ACC112 (cell line): ENCODE data around the gene PRKN.

Source experiments
- H2AFZ ChIP-seq: fragments of 200-600 bp; sonication (generic); one replicate; pipeline ENCODE4 v1.6.0; 2017; ENCODE audit warnings: antibody characterized with exemption, low read length; ENCODE audit not compliant: unreplicated experiment
- H3K27ac ChIP-seq: fragments of 200-600 bp; sonication (generic); 2 replicates; pipeline ENCODE4 v1.5.1; 2014; ENCODE audit warnings: low read depth, mild to moderate bottlenecking, antibody characterized with exemption, low read length, moderate library complexity
- H3K27me3 ChIP-seq: fragments of 200-600 bp; sonication (generic); 2 replicates; pipeline ENCODE4 v1.6.1; 2014; ENCODE audit warnings: mild to moderate bottlenecking, antibody characterized with exemption, low read length, moderate library complexity, mixed read lengths; ENCODE audit not compliant: insufficient read depth
- H3K36me3 ChIP-seq: fragments of 200-600 bp; sonication (generic); 2 replicates; pipeline ENCODE4 v1.6.1; 2016; ENCODE audit warnings: mild to moderate bottlenecking, antibody characterized with exemption, low read length, moderate library complexity, mixed read lengths; ENCODE audit not compliant: insufficient read depth
- H3K4me1 ChIP-seq: fragments of 200-600 bp; sonication (generic); one replicate; pipeline ENCODE4 v1.6.1; 2016; ENCODE audit warnings: low read length, mixed read lengths; ENCODE audit not compliant: insufficient read depth, unreplicated experiment, control insufficient read depth
- H3K4me3 ChIP-seq: fragments of 200-600 bp; sonication (generic); 2 replicates; pipeline ENCODE4 v1.5.1; 2014; ENCODE audit warnings: mild to moderate bottlenecking, low read depth, low read length
- H3K79me2 ChIP-seq: fragments of 200-600 bp; sonication (generic); one replicate; pipeline ENCODE4 v1.6.0; 2016; ENCODE audit warnings: low read length; ENCODE audit not compliant: control insufficient read depth, unreplicated experiment, insufficient read depth

The PRKN gene

DNA sequence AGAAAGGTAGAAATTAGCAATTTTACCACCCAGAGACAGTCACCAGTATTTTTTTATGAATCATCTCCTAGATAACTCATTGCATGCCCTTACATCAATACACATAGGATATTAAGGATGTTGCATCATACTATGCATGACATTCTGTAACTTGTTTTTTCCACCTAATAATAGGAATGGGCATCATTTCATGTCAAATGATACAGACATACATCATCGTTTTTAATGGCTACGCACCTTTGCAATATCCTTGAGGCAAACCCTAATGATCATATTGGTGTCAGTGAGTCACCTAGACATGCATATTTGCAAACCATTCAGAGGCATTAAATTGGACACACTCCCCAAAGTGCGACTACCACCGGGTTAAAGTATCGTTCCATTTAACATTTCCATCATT lies 1144.0 kb downstream of the PRKN start:
- H3K27me3 ChIP-seq, result no peaks in the 10 kb centered on the region
- H3K36me3 ChIP-seq, result no peaks in the 10 kb centered on the region
- no peak overlapping the region for H3K4me3 ChIP-seq
- H3K27ac ChIP-seq, result no peak overlapping the region
- no peaks in the 10 kb centered on the region for H3K79me2 ChIP-seq
- no peak overlapping the region for H2AFZ ChIP-seq
- H3K4me1 ChIP-seq, result peaks cover 6% of the 10 kb centered on the region

GRCh38 chr6:161578478-161578877 lies 1149.1 kb downstream of the PRKN start:
- H3K27ac ChIP-seq, result no peak overlapping the region
- no peaks in the 10 kb centered on the region for H3K4me1 ChIP-seq
- no peaks in the 10 kb centered on the region for H3K79me2 ChIP-seq
- no peaks in the 10 kb centered on the region for H3K36me3 ChIP-seq
- no peaks in the 10 kb centered on the region for H3K27me3 ChIP-seq
- no peak overlapping the region for H2AFZ ChIP-seq
- no peak overlapping the region for H3K4me3 ChIP-seq

GRCh38 chr6:161575523-161576254 lies 1151.9 kb downstream of the PRKN start:
- no peaks in the 10 kb centered on the region for H3K4me1 ChIP-seq
- no peak overlapping the region for H2AFZ ChIP-seq
- no peaks in the 10 kb centered on the region for H3K36me3 ChIP-seq
- H3K27ac ChIP-seq, result no peak overlapping the region
- no peak overlapping the region for H3K4me3 ChIP-seq
- no peaks in the 10 kb centered on the region for H3K79me2 ChIP-seq
- no peaks in the 10 kb centered on the region for H3K27me3 ChIP-seq

GRCh38 chr6:161568885-161569456 lies 1158.6 kb downstream of the PRKN start:
- Histone ChIP-seq H3K27ac (no peak overlapping the region), H3K27me3 (0 out of 2 replicates have a peak, but pooled peaks cover 3% of the 10 kb centered on the region), H3K4me1 (no peaks in the 10 kb centered on the region), H3K79me2 (no peaks in the 10 kb centered on the region), H2AFZ (no peak overlapping the region), H3K36me3 (no peaks in the 10 kb centered on the region), H3K4me3 (no peak overlapping the region)

DNA sequence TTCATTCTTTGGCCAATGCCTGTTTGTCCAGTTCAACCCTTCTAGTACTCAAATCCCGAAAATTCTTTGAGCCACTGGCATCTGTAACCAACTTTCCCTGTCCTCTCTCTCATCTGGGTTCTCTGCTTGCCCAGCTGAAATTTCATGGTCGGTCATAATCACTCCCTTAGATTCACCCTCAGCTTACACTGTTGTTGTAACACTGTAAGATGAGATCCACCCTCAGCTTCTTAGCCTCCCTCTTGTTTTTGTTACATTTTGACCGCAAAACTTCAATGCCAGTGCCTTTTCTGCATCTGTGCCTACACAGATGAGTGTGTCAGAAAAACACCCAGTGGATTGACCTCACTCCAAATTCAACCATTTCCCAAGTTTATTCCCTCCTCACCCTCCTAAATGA lies 1162.6 kb downstream of the PRKN start:
- Histone ChIP-seq H3K27me3 (peaks cover 13% of the 10 kb centered on the region; the same call in 1 of the 2 replicates), H3K36me3 (no peaks in the 10 kb centered on the region), H3K27ac (no peak overlapping the region), H3K4me3 (no peak overlapping the region), H2AFZ (no peak overlapping the region), H3K79me2 (no peaks in the 10 kb centered on the region), H3K4me1 (no peaks in the 10 kb centered on the region)

DNA sequence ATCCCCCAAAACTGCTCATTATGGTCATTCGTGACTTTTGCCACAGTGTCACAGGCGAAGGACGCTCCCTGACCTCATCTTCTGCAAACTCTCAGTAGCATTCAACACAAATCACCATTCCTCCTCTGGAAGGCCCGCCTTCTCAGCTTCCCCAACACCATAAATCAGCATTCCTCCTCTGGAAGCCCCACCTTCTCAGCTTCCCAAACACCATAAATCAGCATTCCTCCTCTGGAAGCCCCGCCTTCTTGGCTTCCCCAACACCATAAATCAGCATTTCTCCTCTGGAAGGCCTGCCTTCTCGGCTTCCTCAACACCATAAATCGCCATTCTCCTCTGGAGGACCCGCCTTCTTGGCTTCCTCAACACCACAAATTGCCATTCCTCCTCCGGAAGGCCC lies 1165.7 kb downstream of the PRKN start:
- H2AFZ ChIP-seq, result no peak overlapping the region
- no peak overlapping the region for H3K27ac ChIP-seq
- peaks cover 13% of the 10 kb centered on the region; the same call in 1 of the 2 replicates for H3K27me3 ChIP-seq
- no peaks in the 10 kb centered on the region for H3K36me3 ChIP-seq
- H3K4me3 ChIP-seq, result no peak overlapping the region
- no peaks in the 10 kb centered on the region for H3K4me1 ChIP-seq
- no peaks in the 10 kb centered on the region for H3K79me2 ChIP-seq

DNA sequence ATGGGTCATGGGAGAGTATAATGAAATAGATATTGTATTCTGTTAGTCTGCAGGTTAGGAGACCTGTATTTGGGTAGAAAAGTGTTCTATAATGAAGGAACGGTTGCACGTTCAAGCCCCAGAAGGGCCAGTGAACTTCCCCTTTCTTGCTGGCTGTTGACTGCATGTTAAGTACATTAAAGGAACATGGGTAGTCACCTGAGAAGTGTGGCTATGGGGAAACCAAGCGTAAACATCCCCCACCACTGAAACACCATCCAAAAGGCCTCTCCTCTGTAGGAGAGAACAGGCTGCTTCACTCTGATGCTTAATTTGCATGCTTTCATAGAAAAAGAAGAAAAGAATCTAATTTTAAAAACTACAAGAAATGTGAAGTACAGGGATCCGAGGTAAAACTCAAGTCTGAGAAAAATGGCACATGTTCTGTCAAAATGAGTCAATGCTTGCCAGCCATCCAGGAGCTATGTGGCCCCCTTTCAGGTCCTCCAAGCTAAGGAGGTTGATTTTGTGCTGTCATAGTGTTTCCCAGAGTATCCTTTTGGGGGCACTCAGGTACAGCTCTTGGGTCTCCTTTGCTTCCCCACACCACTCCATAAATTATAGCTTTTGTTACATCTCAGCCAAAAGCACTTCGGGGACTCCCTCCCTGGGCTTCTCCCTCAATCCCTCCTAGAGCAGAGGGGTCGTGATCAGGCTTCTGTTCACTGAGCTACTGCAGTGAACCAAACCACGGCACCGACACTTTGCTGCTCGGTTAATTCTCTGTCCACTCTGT lies 1170.0 kb downstream of the PRKN start:
- Histone ChIP-seq H2AFZ (no peak overlapping the region), H3K27ac (no peak overlapping the region), H3K79me2 (no peaks in the 10 kb centered on the region), H3K4me3 (no peak overlapping the region), H3K4me1 (no peaks in the 10 kb centered on the region), H3K27me3 (peaks cover 9% of the 10 kb centered on the region; the same call in 1 of the 2 replicates), H3K36me3 (no peaks in the 10 kb centered on the region)

GRCh38 chr6:161554883-161555282 lies 1172.7 kb downstream of the PRKN start:
- Histone ChIP-seq H3K4me3 (no peak overlapping the region), H3K27me3 (no peaks in the 10 kb centered on the region), H3K4me1 (no peaks in the 10 kb centered on the region), H3K36me3 (no peaks in the 10 kb centered on the region), H3K27ac (no peak overlapping the region), H3K79me2 (no peaks in the 10 kb centered on the region), H2AFZ (no peak overlapping the region)

DNA sequence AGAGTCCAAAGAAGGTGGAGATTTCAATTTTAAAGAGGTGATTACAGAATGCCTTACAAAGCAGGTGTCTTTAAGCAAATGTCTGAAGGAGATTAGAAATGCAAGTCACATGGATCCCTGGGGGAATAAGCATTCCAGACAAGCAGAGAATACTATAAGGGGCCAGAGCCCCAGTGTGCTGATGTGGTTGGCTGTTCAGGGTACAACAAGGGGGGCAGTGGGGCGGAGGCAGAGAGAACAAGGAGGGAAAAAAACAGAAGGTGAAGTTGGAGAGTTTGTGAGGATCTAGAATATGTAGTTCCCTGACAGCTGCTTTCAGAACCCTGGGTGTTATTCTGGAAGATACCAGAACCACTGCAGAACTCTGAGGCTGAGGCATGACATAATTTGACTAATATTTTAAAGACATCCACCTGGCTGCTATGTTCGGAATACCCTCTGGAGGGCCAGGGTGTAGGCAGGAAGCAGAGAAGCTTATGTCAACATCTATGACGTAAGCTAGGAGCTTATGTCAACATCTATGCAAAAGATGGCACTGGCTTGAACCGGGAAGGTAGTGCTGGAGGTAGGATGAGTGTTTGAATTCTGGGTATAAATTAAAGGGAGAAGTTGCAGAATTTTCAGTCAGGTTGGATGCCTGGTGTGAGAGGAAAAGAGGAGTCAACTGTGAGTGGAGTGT lies 1177.5 kb downstream of the PRKN start:
- H3K36me3 ChIP-seq, result no peaks in the 10 kb centered on the region
- H3K4me3 ChIP-seq, result no peak overlapping the region
- H2AFZ ChIP-seq, result no peak overlapping the region
- H3K27me3 ChIP-seq, result no peaks in the 10 kb centered on the region
- H3K4me1 ChIP-seq, result no peaks in the 10 kb centered on the region
- no peak overlapping the region for H3K27ac ChIP-seq
- H3K79me2 ChIP-seq, result no peaks in the 10 kb centered on the region

- H3K27ac ChIP-seq, result no peak overlapping the region
- H3K4me1 ChIP-seq, result no peaks in the 10 kb centered on the region
- no peak overlapping the region for H2AFZ ChIP-seq
- no peaks in the 10 kb centered on the region for H3K27me3 ChIP-seq
- no peaks in the 10 kb centered on the region for H3K36me3 ChIP-seq
- no peak overlapping the region for H3K4me3 ChIP-seq
- no peaks in the 10 kb centered on the region for H3K79me2 ChIP-seq
These were observed 1178.8 kb downstream of the PRKN start for GRCh38 chr6:161548713-161549296.
